HG03060 (cell line): Measurements from ENCODE around the gene TXNRD2.

ENCODE experiments used
- ATAC-seq: cut with Tn5 transposase; IDR thresholded peaks from one replicate; pipeline ENCODE4 v1.9.1; 2021; ENCODE audit warnings: low read depth, moderate number of reproducible peaks; ENCODE audit not compliant: unreplicated experiment

The TXNRD2 gene

GRCh38 chr22:19880786-19881569 lies 60.6 kb downstream of the TXNRD2 start:
- no peak for ATAC-seq

DNA sequence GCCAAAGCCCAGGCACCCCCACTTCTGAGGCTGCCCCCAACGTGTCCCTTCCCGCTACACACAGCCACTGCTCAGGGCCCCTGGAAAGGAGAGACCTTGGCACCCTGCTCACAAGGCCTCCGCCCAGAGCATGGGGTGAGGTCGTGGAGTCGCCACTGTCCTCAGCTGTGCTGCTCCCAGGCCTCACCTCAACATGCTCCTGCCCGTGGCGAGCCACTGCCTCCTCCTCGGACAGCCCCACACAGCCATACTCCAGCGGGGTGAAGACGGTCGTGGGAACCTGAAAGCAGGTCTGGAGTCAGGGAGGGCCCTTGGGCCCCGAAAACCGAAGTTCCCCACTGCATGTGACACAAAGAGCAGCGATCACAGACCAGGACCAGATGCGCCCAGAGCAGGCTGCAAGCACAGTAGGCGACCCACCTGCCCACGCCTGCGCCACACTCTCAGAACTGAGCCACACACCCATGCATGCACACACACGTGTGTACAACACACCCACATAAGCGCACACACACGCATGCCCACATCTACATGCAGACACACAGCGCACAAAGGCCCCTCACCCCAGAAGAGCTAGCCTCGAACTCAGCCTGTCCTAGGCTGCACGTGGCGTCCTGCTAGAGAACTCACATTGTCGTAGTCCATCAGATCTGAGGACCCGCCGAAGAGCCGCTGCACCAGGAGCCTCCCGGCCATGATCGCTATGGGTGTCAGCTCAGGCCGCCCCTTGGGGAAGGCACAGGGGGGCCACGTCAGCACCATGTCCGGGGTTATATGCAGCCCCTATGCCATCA lies 61.4 kb downstream of the TXNRD2 start:
- ATAC-seq: no peak

GRCh38 chr22:19879643-19879991 lies 62.0 kb downstream of the TXNRD2 start:
- ATAC-seq: no peak

DNA sequence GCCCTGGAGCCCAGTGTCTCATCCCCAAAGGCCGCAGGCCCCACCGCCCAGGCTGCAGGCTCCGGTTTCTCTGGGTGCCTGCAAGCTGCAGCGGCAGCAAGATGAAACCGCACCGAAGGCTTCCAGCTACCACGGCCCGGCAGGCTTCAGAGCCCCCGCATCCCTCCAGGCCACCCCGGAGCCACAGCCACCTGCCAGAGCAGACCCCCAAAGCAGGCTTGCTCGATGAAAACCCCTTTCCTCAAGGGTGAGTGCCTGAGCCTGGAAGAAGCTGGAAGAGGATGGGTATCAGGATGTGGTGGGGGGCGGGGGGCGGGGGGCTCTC lies 62.4 kb downstream of the TXNRD2 start:
- no peak for ATAC-seq

DNA sequence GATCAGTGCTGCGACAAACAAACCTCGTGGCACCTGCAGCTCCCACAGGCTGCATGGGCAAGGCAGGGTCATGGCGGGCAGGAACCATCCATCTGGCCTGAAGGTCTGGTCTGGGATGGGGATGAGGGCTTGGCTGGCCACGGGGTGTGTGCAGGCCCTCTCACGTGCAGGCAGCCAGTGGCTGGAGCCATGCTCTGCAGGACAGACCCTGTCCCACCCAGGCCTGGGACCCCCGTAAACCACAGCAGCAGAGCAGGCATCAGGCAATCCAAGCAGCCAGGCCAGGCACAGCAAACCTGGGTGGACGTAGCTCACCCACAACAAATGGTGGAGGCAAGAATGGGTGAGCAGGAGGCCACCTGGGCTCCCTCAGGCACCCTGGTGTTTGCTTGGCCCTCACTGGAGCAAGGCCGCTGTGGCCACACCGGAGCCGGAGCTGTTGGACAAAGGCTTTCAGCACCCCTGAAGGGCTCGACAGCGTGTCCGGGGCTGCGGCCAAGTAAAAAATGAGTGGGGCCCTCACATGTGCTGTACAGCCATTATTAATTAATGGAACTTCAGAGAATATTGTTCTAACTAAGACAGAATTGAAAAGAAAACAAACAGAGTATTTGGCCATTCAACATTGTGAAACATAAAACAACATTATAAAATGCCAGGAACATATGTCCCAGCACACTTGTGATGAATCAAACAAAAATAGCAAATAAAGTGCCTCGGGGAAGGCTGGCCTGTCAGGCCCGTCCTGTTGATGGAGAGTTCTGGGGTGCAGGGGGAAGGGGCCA lies 63.0 kb downstream of the TXNRD2 start:
- no peak for ATAC-seq

- no peak for ATAC-seq
These were observed 63.8 kb downstream of the TXNRD2 start for GRCh38 chr22:19877626-19878339.

GRCh38 chr22:19876941-19877625 lies 64.5 kb downstream of the TXNRD2 start:
- no peak for ATAC-seq

- ATAC-seq: no peak
These were observed 65.2 kb downstream of the TXNRD2 start for GRCh38 chr22:19876314-19876940.

DNA sequence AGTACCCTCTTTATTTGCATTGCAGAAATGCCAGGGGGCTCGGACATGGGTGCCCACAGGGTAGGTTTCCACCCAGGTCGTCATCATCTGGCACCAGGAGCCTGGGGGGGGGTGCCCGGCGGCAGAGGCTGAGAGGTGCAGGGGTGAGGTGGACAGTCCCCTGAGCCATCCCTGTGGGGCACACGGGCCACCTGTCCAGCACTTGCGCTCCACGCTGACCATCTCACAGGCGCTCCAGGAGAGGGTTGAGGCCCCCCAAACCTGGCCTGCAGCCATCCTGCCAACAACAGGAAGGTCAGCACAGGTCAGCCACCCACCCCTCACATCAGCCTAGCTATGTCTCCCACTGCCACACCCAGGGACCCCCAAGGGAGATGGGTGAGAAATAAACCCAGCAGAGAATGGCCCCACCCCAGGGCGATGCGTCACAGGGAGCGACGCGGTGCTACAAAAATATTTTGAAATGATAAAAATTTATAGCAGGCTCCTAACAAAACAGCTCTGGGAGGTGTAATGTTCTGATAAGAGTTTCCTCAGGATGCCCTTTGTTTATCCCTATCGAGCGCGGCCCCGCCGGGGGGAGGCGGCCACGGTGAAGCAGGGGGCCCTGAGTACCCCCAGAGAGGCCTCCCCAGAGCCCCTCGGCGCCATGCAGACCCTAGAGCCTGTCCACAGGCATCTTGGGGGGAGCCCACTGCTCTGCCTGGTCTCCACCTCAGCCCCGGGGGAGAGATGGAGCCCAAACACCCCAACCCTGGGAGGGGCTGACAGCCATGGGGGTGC lies 65.9 kb downstream of the TXNRD2 start:
- ATAC-seq: no peak

DNA sequence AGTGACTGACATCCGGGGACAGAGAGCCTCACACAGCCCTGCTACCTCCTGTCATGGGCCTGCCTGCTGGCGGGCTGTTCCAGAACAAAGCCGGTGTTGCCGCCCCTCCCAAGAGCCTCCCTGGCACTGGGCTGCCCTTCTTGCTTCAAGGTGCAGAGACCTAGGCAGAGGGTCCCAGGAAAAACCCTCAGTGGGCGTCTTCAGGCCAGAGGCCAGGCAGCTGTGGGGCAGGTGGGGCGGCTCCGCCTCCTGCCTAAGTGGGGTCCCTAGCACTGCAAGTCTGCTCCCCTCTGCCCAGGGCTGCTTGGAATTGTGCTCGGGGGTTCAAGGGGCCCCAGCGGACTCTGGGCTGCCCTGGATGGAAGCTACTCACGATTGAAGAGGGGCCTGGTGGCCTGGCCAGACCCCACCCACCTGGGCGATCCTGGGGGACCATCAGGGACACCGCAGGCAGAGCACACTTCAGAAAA lies 66.5 kb downstream of the TXNRD2 start:
- no peak for ATAC-seq

DNA sequence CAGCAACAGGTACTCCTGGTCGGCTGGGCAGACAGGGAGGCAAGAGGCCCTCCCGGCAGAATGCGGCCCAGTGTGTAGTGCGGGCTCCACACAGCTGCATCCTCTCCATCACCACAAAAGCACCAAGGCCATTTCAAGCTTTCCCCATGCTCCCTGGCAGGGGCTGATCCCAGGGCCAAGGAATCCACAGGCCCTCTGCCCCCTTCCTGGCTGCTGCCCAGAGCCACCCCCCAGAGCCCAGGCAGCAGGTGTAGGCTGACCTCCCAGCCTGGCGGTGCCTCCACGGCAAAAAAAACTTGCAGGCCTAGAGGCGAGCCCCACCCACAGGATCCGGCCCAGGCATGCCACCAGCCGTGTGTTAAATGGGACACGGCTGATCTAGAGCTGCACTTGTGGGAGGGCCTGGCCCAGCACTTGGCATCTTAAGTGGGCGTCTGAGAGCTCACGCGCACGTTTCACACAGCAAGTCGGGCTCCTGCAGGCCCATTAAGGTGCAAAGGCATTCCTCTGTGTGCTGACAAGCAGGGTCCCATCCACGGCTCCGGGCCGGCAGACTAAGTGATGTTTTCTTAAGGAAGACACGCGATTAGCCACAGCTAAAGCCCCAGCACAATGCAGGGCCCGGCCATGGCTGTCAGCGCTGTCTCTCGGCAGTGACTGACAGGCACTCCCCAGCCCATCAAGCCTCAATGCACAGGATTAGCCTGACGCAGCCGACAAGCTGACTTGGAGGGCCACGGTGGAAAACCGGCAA lies 67.1 kb downstream of the TXNRD2 start:
- ATAC-seq: no peak

DNA sequence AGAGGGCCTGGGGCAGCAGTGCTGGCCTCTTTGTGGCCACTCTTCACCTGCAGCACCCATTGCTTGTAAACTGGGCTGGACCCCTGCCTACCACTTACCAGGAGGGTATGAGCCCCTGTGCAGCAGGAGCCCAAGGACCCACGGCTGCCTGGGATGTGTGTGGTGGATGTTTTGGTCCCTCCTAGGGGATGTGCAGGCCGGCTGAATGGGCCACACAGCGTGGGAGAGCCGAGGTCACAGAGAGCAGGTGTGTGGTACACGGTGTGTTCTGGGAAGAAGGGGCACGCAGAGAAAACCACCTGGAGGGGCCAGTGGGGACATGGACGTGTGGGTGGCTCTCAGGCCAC lies 67.7 kb downstream of the TXNRD2 start:
- no peak for ATAC-seq

GRCh38 chr22:19873138-19873959 lies 68.3 kb downstream of the TXNRD2 start:
- no peak for ATAC-seq

GRCh38 chr22:19872779-19873137 lies 68.9 kb downstream of the TXNRD2 start:
- ATAC-seq: no peak

GRCh38 chr22:19871845-19872778 lies 69.5 kb downstream of the TXNRD2 start:
- no peak for ATAC-seq
